Central memory CD8-positive, alpha-beta T cell (primary cell): ENCODE measurements around the gene LYRM2.

Experiments
- ATAC-seq: fragments of 150-1000 bp; cut with Tn5 transposase; replicated peaks from 2 replicates; pipeline ENCODE4 v1.10.0; 2022; ENCODE audit warnings: mild to moderate bottlenecking, moderate FRiP score, moderate number of reproducible peaks; ENCODE audit not compliant: poor library complexity, severe bottlenecking; ENCODE audit errors: extremely low read depth
- DNase-seq, 2 donors: peaks; one replicate each; pipeline ENCODE4 v3.0.0; 2021; ENCODE audit warnings: low spot score in 2 of 2
- H3K27ac Mint-ChIP-seq: one replicate; pipeline ENCODE4 v1.8.0; 2022; ENCODE audit warnings: low read depth, mild to moderate bottlenecking, moderate library complexity, mixed read lengths
- H3K27me3 Mint-ChIP-seq: one replicate; pipeline ENCODE4 v1.8.0; 2022; ENCODE audit warnings: mixed read lengths
- H3K36me3 Mint-ChIP-seq: one replicate; pipeline ENCODE4 v1.8.0; 2022; ENCODE audit warnings: mild to moderate bottlenecking, moderate library complexity, mixed read lengths; ENCODE audit not compliant: insufficient read depth
- H3K4me1 Mint-ChIP-seq: one replicate; pipeline ENCODE4 v1.8.0; 2022; ENCODE audit warnings: mixed read lengths
- H3K4me3 Mint-ChIP-seq: one replicate; pipeline ENCODE4 v1.8.0; 2022; ENCODE audit warnings: mild to moderate bottlenecking, moderate library complexity, mixed read lengths
- H3K9me3 Mint-ChIP-seq: one replicate; pipeline ENCODE4 v1.8.0; 2022; ENCODE audit warnings: mixed read lengths

The LYRM2 gene

GRCh38 chr6:89582669-89583325, 55.8 kb downstream of the LYRM2 start:
- H3K27ac Mint-ChIP-seq, result no peak overlapping the region
- H3K4me3 Mint-ChIP-seq, result no peak overlapping the region
- no peak for DNase-seq
- ATAC-seq, result no peak
- no peaks in the 10 kb centered on the region for H3K9me3 Mint-ChIP-seq
- H3K27me3 Mint-ChIP-seq, result no peaks in the 10 kb centered on the region
- no peaks in the 10 kb centered on the region for H3K4me1 Mint-ChIP-seq
- H3K36me3 Mint-ChIP-seq, result peaks cover 2% of the 10 kb centered on the region

- H3K4me1 Mint-ChIP-seq, result no peaks in the 10 kb centered on the region
- no peaks in the 10 kb centered on the region for H3K9me3 Mint-ChIP-seq
- H3K36me3 Mint-ChIP-seq, result peaks cover 2% of the 10 kb centered on the region
- no peak for ATAC-seq
- DNase-seq, result no peak
- H3K27ac Mint-ChIP-seq, result no peak overlapping the region
- no peak overlapping the region for H3K4me3 Mint-ChIP-seq
- H3K27me3 Mint-ChIP-seq, result no peaks in the 10 kb centered on the region
These were observed 56.9 kb downstream of the LYRM2 start for GRCh38 chr6:89581689-89582088.

GRCh38 chr6:89580997-89581666, 57.4 kb downstream of the LYRM2 start:
- no peak for ATAC-seq
- Mint-ChIP-seq H3K36me3 (peaks cover 3% of the 10 kb centered on the region), H3K4me3 (no peak overlapping the region), H3K9me3 (no peaks in the 10 kb centered on the region), H3K27me3 (no peaks in the 10 kb centered on the region), H3K4me1 (no peaks in the 10 kb centered on the region), H3K27ac (no peak overlapping the region)
- DNase-seq, result no peak

GRCh38 chr6:89575562-89575960, 63.0 kb downstream of the LYRM2 start:
- no peaks in the 10 kb centered on the region for H3K9me3 Mint-ChIP-seq
- H3K4me1 Mint-ChIP-seq, result no peaks in the 10 kb centered on the region
- no peak overlapping the region for H3K27ac Mint-ChIP-seq
- DNase-seq (no peak), ATAC-seq (no peak)
- H3K27me3 Mint-ChIP-seq, result no peaks in the 10 kb centered on the region
- peaks cover 2% of the 10 kb centered on the region for H3K36me3 Mint-ChIP-seq
- no peak overlapping the region for H3K4me3 Mint-ChIP-seq

- no peaks in the 10 kb centered on the region for H3K9me3 Mint-ChIP-seq
- H3K4me3 Mint-ChIP-seq, result no peak overlapping the region
- H3K27me3 Mint-ChIP-seq, result no peaks in the 10 kb centered on the region
- H3K27ac Mint-ChIP-seq, result no peak overlapping the region
- H3K4me1 Mint-ChIP-seq, result no peaks in the 10 kb centered on the region
- ATAC-seq (no peak), DNase-seq (no peak)
- H3K36me3 Mint-ChIP-seq, result peaks cover 2% of the 10 kb centered on the region
These were observed 63.5 kb downstream of the LYRM2 start for GRCh38 chr6:89574910-89575561.

- no peak overlapping the region for H3K27ac Mint-ChIP-seq
These were observed 70.7 kb downstream of the LYRM2 start for GRCh38 chr6:89567630-89568390.

GRCh38 chr6:89566930-89567629, 71.5 kb downstream of the LYRM2 start:
- Mint-ChIP-seq H3K27ac (no peak overlapping the region), H3K27me3 (no peaks in the 10 kb centered on the region), H3K36me3 (no peaks in the 10 kb centered on the region), H3K4me3 (no peak overlapping the region), H3K9me3 (no peaks in the 10 kb centered on the region), H3K4me1 (no peaks in the 10 kb centered on the region)
- no peak for ATAC-seq
- DNase-seq, result no peak

More at GRCh38 chr6:89567630-89568390, 70.7 kb downstream of the LYRM2 start:
- Mint-ChIP-seq H3K36me3 (no peaks in the 10 kb centered on the region), H3K27me3 (no peaks in the 10 kb centered on the region), H3K4me1 (no peaks in the 10 kb centered on the region), H3K4me3 (no peak overlapping the region), H3K9me3 (no peaks in the 10 kb centered on the region)
- DNase-seq, result no peak
- ATAC-seq, result no peak

- DNase-seq, result no peak
- H3K4me3 Mint-ChIP-seq, result no peak overlapping the region
- no peaks in the 10 kb centered on the region for H3K4me1 Mint-ChIP-seq
- H3K27ac Mint-ChIP-seq, result no peak overlapping the region
- ATAC-seq, result no peak
- no peaks in the 10 kb centered on the region for H3K36me3 Mint-ChIP-seq
- H3K9me3 Mint-ChIP-seq, result no peaks in the 10 kb centered on the region
- H3K27me3 Mint-ChIP-seq, result no peaks in the 10 kb centered on the region
These were observed 72.3 kb downstream of the LYRM2 start for GRCh38 chr6:89566008-89566800.

- H3K27me3 Mint-ChIP-seq, result no peaks in the 10 kb centered on the region
- ATAC-seq (no peak), DNase-seq (no peak)
- H3K36me3 Mint-ChIP-seq, result no peaks in the 10 kb centered on the region
- H3K4me1 Mint-ChIP-seq, result no peaks in the 10 kb centered on the region
- no peak overlapping the region for H3K4me3 Mint-ChIP-seq
- H3K27ac Mint-ChIP-seq, result no peak overlapping the region
- H3K9me3 Mint-ChIP-seq, result no peaks in the 10 kb centered on the region
These were observed 73.7 kb downstream of the LYRM2 start for GRCh38 chr6:89564752-89565427.

GRCh38 chr6:89563866-89564265, 74.7 kb downstream of the LYRM2 start:
- no peak for ATAC-seq
- Mint-ChIP-seq H3K27ac (no peak overlapping the region), H3K36me3 (no peaks in the 10 kb centered on the region), H3K4me1 (no peaks in the 10 kb centered on the region), H3K27me3 (no peaks in the 10 kb centered on the region), H3K9me3 (no peaks in the 10 kb centered on the region), H3K4me3 (no peak overlapping the region)
- no peak for DNase-seq
